Tibial artery (tissue), 4 donors: Measurements from ENCODE around the gene CYP2A7.
"Not testable (repeated sequence)": the region's sequence is repeated elsewhere in the genome, so short reads cannot be mapped to it uniquely, and the experiment has no call there.

Experiments
- DNase-seq, 2 donors: peaks; one replicate each; pipeline ENCODE4 v3.0.0-alpha.2; 2019
- H3K27ac ChIP-seq, 2 donors: fragments of 200-600 bp; sonication (generic) in 1 of 2; 1 replicate in 1 of 2; 2 replicates in 1 of 2; pipeline ENCODE4 v1.5.1; 2018 to 2019; ENCODE audit warnings: mild to moderate bottlenecking in 1 of 2
- H3K27me3 ChIP-seq, 2 donors: fragments of 200-600 bp; sonication (generic) in 1 of 2; one replicate each; pipeline versions ENCODE4 v1.5.1 to v1.6.0; 2016 to 2019
- H3K36me3 ChIP-seq, 3 donors: fragments of 200-600 bp; sonication (generic) in 2 of 3; one replicate each; pipeline ENCODE4 v1.5.1; 2016 to 2019; ENCODE audit warnings: mild to moderate bottlenecking in 2 of 3
- H3K4me1 ChIP-seq, 4 donors: fragments of 200-600 bp; sonication (generic) in 2 of 4; 1 replicate in 3 of 4; 2 replicates in 1 of 4; pipeline ENCODE4 v1.5.1; 2016 to 2019
- H3K4me3 ChIP-seq, 2 donors: fragments of 200-600 bp; sonication (generic) in 1 of 2; 1 replicate in 1 of 2; 2 replicates in 1 of 2; pipeline ENCODE4 v1.5.1; 2018 to 2019; ENCODE audit warnings: mild to moderate bottlenecking in 2 of 2
- H3K9me3 ChIP-seq, 3 donors: fragments of 200-600 bp; sonication (generic) in 1 of 3; one replicate each; pipeline ENCODE4 v1.5.1; 2016 to 2019
- intact Hi-C: fragments of 100-400 bp; cut with DNase I; formaldehyde crosslinking; loops from one replicate; pipeline ENCODE4 v1.15.0; 2023; ENCODE audit warnings: low total_unique reads
- TF ChIP-seq, protein P1 (sequence below), 2 experiments: fragments of 200-600 bp in 1 of 2; fragments of 450-650 bp in 1 of 2; IDR thresholded peaks; one replicate each; pipeline ENCODE4 v1.5.1; 2017 to 2019; ENCODE audit warnings: antibody characterized with exemption in 2 of 2, mild to moderate bottlenecking in 1 of 2, moderate library complexity in 1 of 2

The CYP2A7 gene

DNA sequence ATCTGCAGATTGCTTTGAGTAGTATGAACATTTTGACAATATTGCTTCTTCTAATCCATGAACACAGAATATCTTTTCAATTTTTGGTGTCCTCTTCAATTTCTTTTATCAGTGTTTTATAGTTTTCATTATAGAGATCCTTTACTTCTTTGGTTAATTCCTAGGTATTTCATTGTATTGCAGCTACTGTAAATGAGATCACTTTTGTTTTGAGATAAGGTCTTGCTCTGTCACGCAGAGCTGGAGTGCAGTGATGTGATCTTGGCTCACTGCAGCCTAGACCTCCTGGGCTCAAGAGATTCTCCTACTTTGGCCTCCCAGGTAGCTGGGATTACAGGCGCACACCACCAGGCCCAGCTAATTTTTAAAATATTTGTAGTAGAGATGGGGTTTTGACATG is 9.8 kb downstream of the CYP2A7 start:
- DNase-seq: no peak
- no peaks in the 10 kb centered on the region for H3K9me3 ChIP-seq
- no peaks in the 10 kb centered on the region for H3K27me3 ChIP-seq
- H3K27ac ChIP-seq: no peak overlapping the region
- TF ChIP-seq, protein P1, sequence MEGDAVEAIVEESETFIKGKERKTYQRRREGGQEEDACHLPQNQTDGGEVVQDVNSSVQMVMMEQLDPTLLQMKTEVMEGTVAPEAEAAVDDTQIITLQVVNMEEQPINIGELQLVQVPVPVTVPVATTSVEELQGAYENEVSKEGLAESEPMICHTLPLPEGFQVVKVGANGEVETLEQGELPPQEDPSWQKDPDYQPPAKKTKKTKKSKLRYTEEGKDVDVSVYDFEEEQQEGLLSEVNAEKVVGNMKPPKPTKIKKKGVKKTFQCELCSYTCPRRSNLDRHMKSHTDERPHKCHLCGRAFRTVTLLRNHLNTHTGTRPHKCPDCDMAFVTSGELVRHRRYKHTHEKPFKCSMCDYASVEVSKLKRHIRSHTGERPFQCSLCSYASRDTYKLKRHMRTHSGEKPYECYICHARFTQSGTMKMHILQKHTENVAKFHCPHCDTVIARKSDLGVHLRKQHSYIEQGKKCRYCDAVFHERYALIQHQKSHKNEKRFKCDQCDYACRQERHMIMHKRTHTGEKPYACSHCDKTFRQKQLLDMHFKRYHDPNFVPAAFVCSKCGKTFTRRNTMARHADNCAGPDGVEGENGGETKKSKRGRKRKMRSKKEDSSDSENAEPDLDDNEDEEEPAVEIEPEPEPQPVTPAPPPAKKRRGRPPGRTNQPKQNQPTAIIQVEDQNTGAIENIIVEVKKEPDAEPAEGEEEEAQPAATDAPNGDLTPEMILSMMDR (IDR thresholded peaks at IDR 0.05): no peak
- no peak overlapping the region for H3K4me3 ChIP-seq
- intact Hi-C loops: no loop called here
- no peaks in the 10 kb centered on the region for H3K4me1 ChIP-seq
- no peaks in the 10 kb centered on the region for H3K36me3 ChIP-seq

DNA sequence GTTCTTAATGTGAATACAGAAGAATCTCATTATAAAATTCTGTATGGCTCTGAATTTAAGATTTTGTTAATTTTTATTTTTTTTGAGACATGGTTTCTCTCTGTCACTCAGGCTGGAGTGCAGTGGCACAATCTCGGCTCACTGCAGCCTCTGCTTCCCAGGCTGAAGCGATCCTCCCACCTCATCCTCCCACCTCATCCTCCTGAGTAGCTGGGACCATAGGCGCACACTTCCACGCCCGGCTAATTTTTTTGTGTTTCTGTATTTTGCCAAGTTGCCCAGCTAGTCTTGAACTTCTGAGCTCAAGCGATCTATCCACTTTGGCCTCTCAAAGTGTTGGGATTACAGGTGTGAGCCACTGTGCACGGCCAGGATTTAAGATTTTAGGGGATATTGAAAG is 14.3 kb downstream of the CYP2A7 start:
- Histone ChIP-seq H3K27me3 (no peaks in the 10 kb centered on the region), H3K4me3 (no peak overlapping the region), H3K27ac (no peak overlapping the region), H3K36me3 (no peaks in the 10 kb centered on the region), H3K9me3 (no peaks in the 10 kb centered on the region), H3K4me1 (no peaks in the 10 kb centered on the region)
- TF ChIP-seq, protein P1 (IDR thresholded peaks at IDR 0.05): no peak
- intact Hi-C loops: no loop called here
- no peak for DNase-seq

DNA sequence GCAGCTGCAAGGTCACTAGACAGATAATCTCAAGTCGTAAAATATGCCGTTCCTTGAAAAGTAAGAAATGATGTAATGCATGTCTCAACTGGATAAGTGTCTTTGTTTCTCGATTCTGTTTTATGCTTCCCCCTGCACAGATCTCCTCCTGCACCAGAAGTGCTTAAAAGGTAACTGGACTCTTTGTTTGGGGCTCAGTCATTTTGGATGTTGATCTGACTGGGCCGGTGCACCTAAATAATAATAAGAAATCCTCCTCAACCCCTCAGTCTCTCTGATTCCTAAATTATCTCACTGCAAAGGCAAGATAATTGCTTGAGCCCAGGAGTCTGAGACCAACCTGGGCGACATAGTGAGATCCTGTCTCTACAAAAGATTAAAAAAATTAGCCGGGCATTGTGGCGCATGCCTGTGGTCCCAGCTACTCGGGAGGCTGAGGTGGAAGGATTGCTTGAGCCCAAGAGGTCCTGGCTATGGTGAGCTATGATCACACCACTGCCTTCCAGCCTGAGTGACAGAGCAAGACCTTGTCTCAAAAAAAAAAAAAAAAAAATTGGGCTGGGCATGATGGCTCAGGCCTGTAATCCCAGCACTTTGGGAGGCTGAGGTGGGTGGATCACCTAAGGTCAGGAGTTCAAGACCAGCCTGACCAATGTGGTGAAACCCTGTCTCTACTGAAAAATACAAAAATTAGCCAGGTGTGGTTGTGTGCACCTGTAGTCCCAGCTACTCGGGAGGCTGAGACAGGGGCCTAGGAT is 17.1 kb downstream of the CYP2A7 start:
- H3K27me3 ChIP-seq, H3K4me1 ChIP-seq, H3K36me3 ChIP-seq, intact Hi-C loops, H3K27ac ChIP-seq, DNase-seq, H3K4me3 ChIP-seq, H3K9me3 ChIP-seq: not testable (repeated sequence)

DNA sequence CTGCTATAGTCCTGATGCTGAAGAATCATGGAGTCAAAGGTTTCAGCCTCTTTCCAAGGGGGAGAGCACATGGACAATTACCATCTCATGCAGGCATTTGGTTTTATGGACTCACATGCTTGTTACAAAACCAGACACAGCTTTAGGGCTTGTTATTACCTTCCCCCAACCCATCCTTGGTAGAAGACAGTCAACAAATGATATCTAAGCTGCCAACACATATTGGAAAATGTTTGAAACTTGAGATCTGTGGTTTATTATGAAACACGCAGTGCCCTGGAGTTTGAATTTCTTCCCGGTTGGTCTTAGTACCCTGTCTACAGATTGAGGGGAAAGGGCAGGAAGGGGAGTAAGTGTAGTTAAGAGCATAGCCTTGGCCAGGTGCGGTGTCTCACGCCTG is 19.2 kb downstream of the CYP2A7 start:
- H3K4me3 ChIP-seq: no peak overlapping the region
- intact Hi-C loops: no loop called here
- H3K36me3 ChIP-seq: no peaks in the 10 kb centered on the region
- TF ChIP-seq, protein P1 (IDR thresholded peaks at IDR 0.05): no peak
- H3K27me3 ChIP-seq: no peaks in the 10 kb centered on the region
- no peak overlapping the region for H3K27ac ChIP-seq
- H3K4me1 ChIP-seq: no peaks in the 10 kb centered on the region
- H3K9me3 ChIP-seq: no peaks in the 10 kb centered on the region
- DNase-seq: no peak

DNA sequence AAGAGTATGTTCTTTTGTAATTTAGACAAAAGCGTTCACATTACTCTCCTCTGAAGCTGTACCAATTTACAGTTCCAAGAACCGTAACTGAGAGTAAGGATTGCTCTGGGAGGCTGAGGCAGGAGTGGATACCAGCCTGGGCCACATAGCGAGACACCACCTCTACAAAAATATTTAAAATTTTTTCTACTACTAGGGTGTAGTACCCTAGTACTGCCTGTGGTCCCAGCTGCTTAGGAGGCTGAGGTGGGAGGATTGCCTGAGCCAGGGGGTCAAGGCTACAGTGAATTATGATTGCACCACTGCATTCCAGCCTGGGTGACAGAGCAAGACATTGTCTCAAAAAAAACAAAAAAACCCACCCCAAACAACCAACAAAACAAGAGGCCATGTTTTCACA is 19.7 kb downstream of the CYP2A7 start:
- H3K9me3 ChIP-seq: no peaks in the 10 kb centered on the region
- H3K4me1 ChIP-seq: no peaks in the 10 kb centered on the region
- TF ChIP-seq, protein P1 (IDR thresholded peaks at IDR 0.05): no peak
- no peak overlapping the region for H3K27ac ChIP-seq
- intact Hi-C loops: no loop called here
- no peak overlapping the region for H3K4me3 ChIP-seq
- H3K36me3 ChIP-seq: no peaks in the 10 kb centered on the region
- no peak for DNase-seq
- H3K27me3 ChIP-seq: no peaks in the 10 kb centered on the region

DNA sequence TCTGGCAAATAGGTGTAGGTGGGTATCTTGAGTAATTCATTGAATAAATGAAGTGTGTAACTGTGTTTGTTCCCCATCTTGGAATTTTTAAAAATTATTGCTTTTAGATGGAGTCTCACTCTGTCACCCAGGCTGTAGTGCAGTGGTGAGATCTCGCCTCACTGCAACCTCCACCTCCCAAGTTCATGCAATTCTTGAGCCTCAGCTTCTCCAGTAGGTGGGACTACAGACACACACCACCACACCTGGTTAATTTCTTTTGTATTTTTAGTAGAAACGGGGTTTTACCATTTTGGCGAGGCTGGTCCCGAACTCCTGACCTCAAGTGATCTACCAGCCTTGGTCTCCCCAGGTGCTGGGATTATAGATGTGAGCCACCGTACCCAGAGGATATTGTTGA is 23.9 kb downstream of the CYP2A7 start:
- Histone ChIP-seq H3K27ac (no peak overlapping the region), H3K27me3 (no peaks in the 10 kb centered on the region), H3K4me1 (no peaks in the 10 kb centered on the region), H3K36me3 (no peaks in the 10 kb centered on the region), H3K4me3 (no peak overlapping the region), H3K9me3 (no peaks in the 10 kb centered on the region)
- TF ChIP-seq, protein P1 (IDR thresholded peaks at IDR 0.05): no peak
- no peak for DNase-seq
- intact Hi-C loops: no loop called here

DNA sequence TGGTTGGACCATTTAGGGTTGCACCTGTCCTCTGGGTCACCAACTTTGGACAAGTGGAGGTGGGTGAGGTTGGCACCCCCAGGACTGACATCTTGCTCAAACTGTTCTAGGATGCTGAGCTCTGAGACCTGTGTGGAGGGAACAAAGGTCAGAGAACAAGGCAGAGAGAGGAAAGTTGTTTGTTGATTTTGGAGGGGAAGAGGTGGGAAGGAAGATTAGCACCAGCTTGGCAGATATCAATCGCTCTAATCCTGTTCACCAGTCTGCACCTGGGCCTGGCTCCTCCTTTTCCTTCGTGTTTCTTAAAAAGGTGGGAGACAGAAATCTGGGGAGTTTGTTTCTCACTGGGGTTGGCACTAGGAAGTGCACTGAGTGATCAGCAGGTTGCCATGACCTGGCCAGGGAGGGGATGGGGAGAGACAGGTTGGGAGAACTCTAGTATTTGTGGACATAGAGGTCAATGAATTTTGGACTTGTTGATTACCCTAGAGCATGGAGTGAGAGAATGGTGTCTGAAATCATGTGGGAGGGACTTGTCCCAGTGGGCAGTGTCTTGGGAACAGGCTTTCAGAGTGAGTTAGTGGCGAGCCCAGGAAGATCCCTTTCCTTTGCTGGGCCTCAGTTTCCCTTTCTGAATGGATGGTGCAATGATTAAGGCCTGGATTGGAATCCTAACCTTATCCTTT is 29.4 kb downstream of the CYP2A7 start:
- H3K27me3 ChIP-seq: peaks cover 0 to 10% of the 10 kb centered on the region in 2 donors
- DNase-seq, H3K9me3 ChIP-seq, H3K27ac ChIP-seq, H3K4me3 ChIP-seq, H3K36me3 ChIP-seq, H3K4me1 ChIP-seq, intact Hi-C loops: not testable (repeated sequence)

DNA sequence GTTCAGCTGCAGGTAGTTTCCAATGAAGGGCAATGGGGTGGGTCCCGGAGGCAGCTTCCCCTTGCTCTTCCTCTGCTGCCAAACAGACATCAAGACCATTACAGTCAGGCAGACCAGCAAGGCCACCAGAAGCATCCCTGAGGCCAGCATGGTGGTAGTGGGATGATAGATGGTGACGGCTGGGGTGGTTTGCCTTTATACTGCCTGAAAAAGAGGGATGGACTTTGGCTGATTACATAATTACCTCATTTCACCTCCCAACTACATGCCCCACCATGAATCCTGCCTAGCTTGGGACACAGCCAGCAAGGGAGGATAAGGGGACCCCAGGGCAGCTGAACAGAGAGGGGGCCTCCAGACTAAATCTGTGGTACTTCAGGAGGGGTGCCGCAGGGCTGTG is 31.8 kb downstream of the CYP2A7 start, which contains the start of gene CYP2A6:
Gene CYP2A6 (minus strand): TSS at position 171 of the 400 bp plus-strand sequence. CDS start 21 bp downstream, at position 150.
- H3K36me3 ChIP-seq, DNase-seq, H3K4me1 ChIP-seq, H3K9me3 ChIP-seq, H3K27ac ChIP-seq, intact Hi-C loops, H3K4me3 ChIP-seq: not testable (repeated sequence)
- H3K27me3 ChIP-seq: peaks cover 0 to 25% of the 10 kb centered on the region in 2 donors

DNA sequence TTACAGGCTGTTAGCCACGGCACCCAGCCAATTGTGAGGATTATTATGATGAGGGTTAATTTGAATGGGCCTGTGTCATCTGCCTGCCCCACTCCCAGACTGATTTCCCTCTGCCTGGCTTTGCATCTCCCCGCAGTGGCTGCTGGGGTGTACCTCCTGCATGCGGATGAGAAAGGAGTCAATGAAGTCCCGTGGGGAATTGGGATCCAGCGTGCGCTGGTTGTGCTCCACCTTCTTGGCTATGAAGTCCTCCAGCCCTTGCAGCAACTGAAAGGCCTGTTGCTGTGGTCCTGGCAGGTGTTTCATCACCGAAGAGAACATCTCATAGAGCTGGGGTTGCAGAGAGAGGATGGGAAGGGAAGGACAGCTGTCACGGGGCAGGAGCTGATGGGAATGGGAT is 35.3 kb downstream of the CYP2A7 start:
- H3K27ac ChIP-seq, intact Hi-C loops, DNase-seq, H3K4me3 ChIP-seq, H3K9me3 ChIP-seq, H3K4me1 ChIP-seq, H3K36me3 ChIP-seq: not testable (repeated sequence)
- H3K27me3 ChIP-seq: peaks cover 0 to 38% of the 10 kb centered on the region in 2 donors
